ENCODE results near the gene MXD3. TPM values are rescaled to one million over a fixed set of nuclear protein-coding genes. Genes with fewer than 3 reads are reported as not detected.
"Not testable (repeated sequence)": the region's sequence is repeated elsewhere in the genome, so short reads cannot be mapped to it uniquely, and the experiment has no call there.

MXD3 gene
- total RNA-seq, 2 experiments from 2014 or later: 74.1 to 75.0 TPM

- CTCF ChIA-PET: no interaction called here
- Mint-ChIP-seq H3K36me3 (ENCODE audit: low read depth) (peaks cover 65% of the 10 kb centered on the region), H3K9me3 (no peaks in the 10 kb centered on the region), H3K4me3 (no peak overlapping the region), H3K27ac (no peak overlapping the region), H3K27me3 (no peaks in the 10 kb centered on the region), H3K4me1 (peaks cover 6% of the 10 kb centered on the region)
- DNase-seq: no peak
- POLR2A ChIA-PET: no interaction called here
Observed at GRCh38 chr5:177265395-177265794, 46.3 kb downstream of the MXD3 start.

DNA sequence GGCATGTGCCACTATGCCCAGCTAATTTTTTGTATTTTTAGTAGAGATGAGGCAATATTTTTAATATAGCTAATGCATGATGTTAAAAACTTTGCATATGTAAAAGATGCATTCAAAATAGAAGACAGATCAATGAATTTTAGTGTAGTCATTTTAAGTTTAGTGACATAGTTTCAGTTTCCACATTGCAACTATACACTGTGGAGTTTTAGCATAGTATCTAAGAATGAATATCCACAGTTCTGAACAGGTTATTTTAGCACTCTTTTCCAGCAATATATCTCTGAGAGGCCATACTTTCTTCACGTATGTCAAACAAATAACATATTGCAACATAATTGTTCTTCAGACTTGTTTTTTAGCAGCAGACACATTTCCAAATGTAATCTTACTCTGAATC is 47.5 kb downstream of the MXD3 start:
- Mint-ChIP-seq H3K4me1 (peaks cover 6% of the 10 kb centered on the region), H3K4me3 (no peak overlapping the region), H3K36me3 (ENCODE audit: low read depth) (peaks cover 63% of the 10 kb centered on the region), H3K27me3 (no peaks in the 10 kb centered on the region), H3K27ac (no peak overlapping the region), H3K9me3 (no peaks in the 10 kb centered on the region)
- no peak for DNase-seq
- POLR2A ChIA-PET: no interaction called here
- CTCF ChIA-PET: interaction anchor here (0.6 to 1.6 kb wide), 5 partner anchors 8 to 39 kb away, joined by 3 to 4 read pairs (median 4); partner anchors contain the start of genes PRELID1 and RAB24

DNA sequence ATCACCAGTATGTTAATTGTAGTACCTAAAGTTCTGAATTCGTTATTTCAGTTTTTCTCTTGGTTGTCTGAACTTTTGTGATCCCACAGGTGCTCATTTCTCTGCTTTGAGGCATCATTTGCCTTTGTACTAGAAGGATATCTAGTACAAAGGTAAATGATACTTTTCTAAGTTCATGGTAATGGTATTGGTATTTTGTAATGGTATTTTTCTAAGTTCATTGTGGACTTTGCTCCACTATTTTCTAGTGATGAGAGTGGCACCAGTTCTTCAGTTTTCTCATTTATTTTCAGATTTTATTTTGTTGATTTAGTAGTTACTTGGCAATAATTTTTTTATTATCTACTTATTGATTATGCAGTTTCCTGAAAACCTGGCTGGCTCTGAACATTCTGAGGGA is 50.2 kb downstream of the MXD3 start:
- Mint-ChIP-seq H3K4me3 (no peak overlapping the region), H3K9me3 (no peaks in the 10 kb centered on the region)

GRCh38 chr5:177260961-177261360 is 50.7 kb downstream of the MXD3 start:
- H3K36me3 Mint-ChIP-seq (ENCODE audit: low read depth): peaks cover 70% of the 10 kb centered on the region
- peaks cover 11% of the 10 kb centered on the region for H3K4me1 Mint-ChIP-seq
- POLR2A ChIA-PET: no interaction called here
- no peak overlapping the region for H3K27ac Mint-ChIP-seq
- no peak for DNase-seq
- no peak overlapping the region for H3K4me3 Mint-ChIP-seq
- no peaks in the 10 kb centered on the region for H3K9me3 Mint-ChIP-seq
- CTCF ChIA-PET: no interaction called here
- H3K27me3 Mint-ChIP-seq: no peaks in the 10 kb centered on the region

More for the DNA sequence above, 50.2 kb downstream of the MXD3 start:
- CTCF ChIA-PET: no interaction called here
- Mint-ChIP-seq H3K4me1 (peaks cover 7% of the 10 kb centered on the region), H3K36me3 (ENCODE audit: low read depth) (peaks cover 72% of the 10 kb centered on the region), H3K27me3 (no peaks in the 10 kb centered on the region), H3K27ac (no peak overlapping the region)
- POLR2A ChIA-PET: no interaction called here
- no peak for DNase-seq

GRCh38 chr5:177258711-177259110 is 53.0 kb downstream of the MXD3 start:
- POLR2A ChIA-PET, DNase-seq, H3K27me3 Mint-ChIP-seq, H3K27ac Mint-ChIP-seq, H3K4me3 Mint-ChIP-seq, H3K9me3 Mint-ChIP-seq: not testable (repeated sequence)
- H3K4me1 Mint-ChIP-seq: peaks cover 16% of the 10 kb centered on the region
- H3K36me3 Mint-ChIP-seq (ENCODE audit: low read depth): peaks cover 65% of the 10 kb centered on the region
- CTCF ChIA-PET: interaction anchor here (1.1 kb wide), 1 partner anchor 42 kb away, joined by 3 read pairs; no protein-coding TSS in a partner anchor

Other genes starting within 250 kb of the MXD3 start
- gene FGFR4, start 225.0 kb downstream of the MXD3 start, total RNA-seq: under 1 TPM; 0.33 to 0.53 TPM
- gene NSD1, start 178.1 kb downstream of the MXD3 start, total RNA-seq: 10 to 100 TPM; 79.9 to 90.5 TPM
- gene RAB24, start 8.2 kb downstream of the MXD3 start, total RNA-seq: 10 to 100 TPM; 43.0 to 46.6 TPM
- 100 to 1,000 TPM; 153 to 156 TPM for gene PRELID1, start 8.1 kb downstream of the MXD3 start, total RNA-seq
- 100 to 1,000 TPM; 145 to 149 TPM for gene LMAN2, start 39.8 kb upstream of the MXD3 start, total RNA-seq
- 100 to 1,000 TPM; 103 to 107 TPM for gene RGS14, start 46.0 kb upstream of the MXD3 start, total RNA-seq
- gene SLC34A1, start 72.5 kb upstream of the MXD3 start, total RNA-seq: 1 to 10 TPM; 1.4 to 1.5 TPM
- not detected for gene PFN3, start 88.8 kb upstream of the MXD3 start, total RNA-seq
- 1 to 10 TPM; 1.5 to 1.6 TPM for gene F12, start 97.7 kb upstream of the MXD3 start, total RNA-seq
- gene GRK6, start 114.8 kb upstream of the MXD3 start, total RNA-seq: 100 to 1,000 TPM; 206 to 208 TPM
- gene PRR7, start 134.9 kb upstream of the MXD3 start, total RNA-seq: 1 to 10 TPM; 4.9 to 5.8 TPM
- 1 to 10 TPM; 4.9 to 5.0 TPM for gene DBN1, start 161.7 kb upstream of the MXD3 start, total RNA-seq
- gene PDLIM7, start 185.7 kb upstream of the MXD3 start, total RNA-seq: 10 to 100 TPM; 55.1 to 56.6 TPM
- 1 to 10 TPM; 2.4 TPM for gene DOK3, start 197.9 kb upstream of the MXD3 start, total RNA-seq
- 100 to 1,000 TPM; 105 to 107 TPM for gene DDX41, start 205.1 kb upstream of the MXD3 start, total RNA-seq
- 100 to 1,000 TPM; 110 to 112 TPM for gene FAM193B, start 242.7 kb upstream of the MXD3 start, total RNA-seq

Data from activated CD4-positive, alpha-beta memory T cell treated with anti-CD3 and anti-CD28 coated beads, Interleukin-2, amount 10 ng/mL, durations not matched to agents 7 days and 5 days (primary cell).